Measurements from ENCODE around the gene OFD1. TPM values are rescaled to one million over a fixed set of nuclear protein-coding genes. Genes with fewer than 3 reads are reported as not detected.

Gene OFD1
- total and polyA plus RNA-seq, 12 donors: 7.6 to 51.5 (median 9.2) TPM

GRCh38 chrX:13791559-13791958 is 57.0 kb downstream of the OFD1 start:
- H3K27me3 ChIP-seq: no peaks in the 10 kb centered on the region
- H3K27ac ChIP-seq: peak overlapping the region in 1 of 10 donors; percentile 29
- no peaks in the 10 kb centered on the region for H3K4me1 ChIP-seq
- no peaks in the 10 kb centered on the region for H3K9me3 ChIP-seq
- WGBS, 2 donors: 14 to 20% methylated on average over 2 of the region's 2 CpGs
- DNase-seq: no peak
- no peak overlapping the region for H3K4me3 ChIP-seq
- intact Hi-C loops (cut with DNase I): no loop called here
- TF ChIP-seq, protein P1, sequence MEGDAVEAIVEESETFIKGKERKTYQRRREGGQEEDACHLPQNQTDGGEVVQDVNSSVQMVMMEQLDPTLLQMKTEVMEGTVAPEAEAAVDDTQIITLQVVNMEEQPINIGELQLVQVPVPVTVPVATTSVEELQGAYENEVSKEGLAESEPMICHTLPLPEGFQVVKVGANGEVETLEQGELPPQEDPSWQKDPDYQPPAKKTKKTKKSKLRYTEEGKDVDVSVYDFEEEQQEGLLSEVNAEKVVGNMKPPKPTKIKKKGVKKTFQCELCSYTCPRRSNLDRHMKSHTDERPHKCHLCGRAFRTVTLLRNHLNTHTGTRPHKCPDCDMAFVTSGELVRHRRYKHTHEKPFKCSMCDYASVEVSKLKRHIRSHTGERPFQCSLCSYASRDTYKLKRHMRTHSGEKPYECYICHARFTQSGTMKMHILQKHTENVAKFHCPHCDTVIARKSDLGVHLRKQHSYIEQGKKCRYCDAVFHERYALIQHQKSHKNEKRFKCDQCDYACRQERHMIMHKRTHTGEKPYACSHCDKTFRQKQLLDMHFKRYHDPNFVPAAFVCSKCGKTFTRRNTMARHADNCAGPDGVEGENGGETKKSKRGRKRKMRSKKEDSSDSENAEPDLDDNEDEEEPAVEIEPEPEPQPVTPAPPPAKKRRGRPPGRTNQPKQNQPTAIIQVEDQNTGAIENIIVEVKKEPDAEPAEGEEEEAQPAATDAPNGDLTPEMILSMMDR (IDR thresholded peaks at IDR 0.05): no peak
- H3K36me3 ChIP-seq: no peaks in the 10 kb centered on the region
- peak in 2 of 8 donors; percentile 35 to 78 for ATAC-seq

DNA sequence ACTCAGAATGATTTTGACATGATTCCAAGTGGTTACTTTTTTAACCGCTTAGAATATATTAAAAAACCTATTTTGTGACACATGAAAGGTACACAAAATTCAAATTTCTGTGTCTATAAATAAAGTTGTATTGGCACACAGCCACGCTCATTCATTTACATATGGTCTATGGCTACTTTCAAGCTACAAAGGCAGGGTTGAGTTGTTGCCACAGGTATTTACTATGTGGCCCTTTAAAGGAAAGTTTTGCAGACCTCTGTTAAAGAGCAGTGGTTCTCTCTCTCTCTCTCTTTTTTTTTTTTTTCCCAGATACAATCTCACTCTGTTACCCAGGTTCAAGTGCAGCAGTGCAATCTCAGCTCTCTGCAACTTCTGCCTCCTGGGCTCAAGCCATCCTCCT is 59.3 kb downstream of the OFD1 start:
- Histone ChIP-seq H3K4me1 (no peaks in the 10 kb centered on the region), H3K4me3 (no peak overlapping the region), H3K36me3 (no peaks in the 10 kb centered on the region), H3K27ac (no peak overlapping the region), H3K9me3 (no peaks in the 10 kb centered on the region), H3K27me3 (peaks cover 0 to 4% (median 0%) of the 10 kb centered on the region in 7 donors)
- ATAC-seq (no peak), DNase-seq (no peak)
- 80% methylated on average over 2 of the region's 2 CpGs for WGBS, 2 donors
- TF ChIP-seq, protein P1 (IDR thresholded peaks at IDR 0.05): no peak
- intact Hi-C loops (cut with DNase I): no loop called here

DNA sequence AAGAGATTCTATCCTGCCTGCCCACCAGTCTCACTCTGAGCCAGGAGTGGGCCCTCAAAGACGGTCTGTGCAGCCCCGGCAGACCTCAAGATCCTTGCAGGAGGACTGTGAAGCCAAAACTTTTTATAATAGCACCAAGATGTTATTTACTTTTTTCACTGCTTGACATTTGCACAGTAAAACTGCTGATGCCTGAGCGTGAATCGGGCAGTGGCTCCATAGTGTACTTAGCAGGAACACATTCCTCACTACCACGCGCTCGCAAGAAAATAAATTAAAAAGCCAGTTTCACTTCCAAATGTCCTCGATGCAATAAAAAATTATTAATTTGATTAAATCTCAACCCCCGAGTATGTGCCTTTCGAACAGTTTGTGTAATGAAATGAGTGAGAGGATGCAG is 59.9 kb downstream of the OFD1 start:
- H3K4me1 ChIP-seq: no peaks in the 10 kb centered on the region
- no peak overlapping the region for H3K4me3 ChIP-seq
- no peak for ATAC-seq
- intact Hi-C loops (cut with DNase I): no loop called here
- 84 to 95% methylated on average over 10 of the region's 10 CpGs for WGBS, 2 donors
- no peak overlapping the region for H3K27ac ChIP-seq
- peaks cover 0 to 6% (median 0%) of the 10 kb centered on the region in 7 donors for H3K27me3 ChIP-seq
- no peaks in the 10 kb centered on the region for H3K36me3 ChIP-seq
- DNase-seq: no peak
- TF ChIP-seq, protein P1 (IDR thresholded peaks at IDR 0.05): no peak
- no peaks in the 10 kb centered on the region for H3K9me3 ChIP-seq

DNA sequence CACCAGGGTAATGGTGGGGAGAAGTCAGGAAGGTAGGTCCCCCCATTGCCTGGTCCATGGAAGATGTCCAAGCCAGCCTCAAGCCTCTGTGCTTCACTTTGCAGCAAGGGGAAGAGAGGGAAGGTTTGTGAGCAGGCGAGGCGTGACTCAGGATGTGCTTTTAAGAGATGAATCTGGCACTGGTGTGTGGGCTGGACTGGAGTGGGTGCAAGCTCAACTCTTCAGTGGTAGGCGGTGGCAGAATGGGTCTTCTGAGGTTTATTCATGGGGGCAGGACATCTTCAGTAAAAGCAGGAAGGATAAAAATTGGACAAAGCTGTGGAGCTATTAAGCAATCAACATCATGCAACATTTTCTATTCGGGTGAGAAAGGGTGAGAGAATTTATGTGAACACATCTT is 63.0 kb downstream of the OFD1 start:
- no peaks in the 10 kb centered on the region for H3K4me1 ChIP-seq
- no peak for ATAC-seq
- TF ChIP-seq, protein P1 (IDR thresholded peaks at IDR 0.05): no peak
- no peak overlapping the region for H3K27ac ChIP-seq
- DNase-seq: no peak
- 94 to 98% methylated on average over 4 of the region's 4 CpGs for WGBS, 2 donors
- H3K27me3 ChIP-seq: peaks cover 0 to 17% (median 0%) of the 10 kb centered on the region in 7 donors
- peaks cover 0 to 9% (median 0%) of the 10 kb centered on the region in 11 donors for H3K9me3 ChIP-seq
- H3K4me3 ChIP-seq: no peak overlapping the region
- intact Hi-C loops (cut with DNase I): no loop called here
- H3K36me3 ChIP-seq: no peaks in the 10 kb centered on the region
